Ascending aorta (tissue), 2 donors: ENCODE results near the gene CDC37L1. TPM values are rescaled to one million over a fixed set of nuclear protein-coding genes. Genes with fewer than 3 reads are reported as not detected.
"Not testable (repeated sequence)": the region's sequence is repeated elsewhere in the genome, so short reads cannot be mapped to it uniquely, and the experiment has no call there.

Source experiments
- DNase-seq, 2 donors: peaks; one replicate each; pipeline ENCODE4 v3.0.0-alpha.2; 2019; ENCODE audit warnings: low spot score in 2 of 2
- H3K27ac ChIP-seq, 2 donors: fragments of 200-600 bp; sonication (generic); one replicate each; pipeline ENCODE4 v1.5.1; 2016 to 2017; ENCODE audit warnings: mild to moderate bottlenecking in 1 of 2
- H3K27me3 ChIP-seq: fragments of 200-600 bp; sonication (generic); one replicate; pipeline ENCODE4 v1.5.1; 2017
- H3K36me3 ChIP-seq, 2 donors: fragments of 200-600 bp; sonication (generic); one replicate each; pipeline ENCODE4 v1.5.1; 2016
- H3K4me1 ChIP-seq, 2 donors: fragments of 200-600 bp; sonication (generic); one replicate each; pipeline ENCODE4 v1.5.1; 2016 to 2017; ENCODE audit warnings: mild to moderate bottlenecking in 1 of 2
- H3K4me3 ChIP-seq, 2 donors: fragments of 200-600 bp; sonication (generic); one replicate each; pipeline ENCODE4 v1.5.1; 2016 to 2017; ENCODE audit warnings: mild to moderate bottlenecking in 1 of 2
- H3K9me3 ChIP-seq, 2 donors: fragments of 200-600 bp; sonication (generic); one replicate each; pipeline ENCODE4 v1.5.1; 2016
- CTCF ChIP-seq, 3 experiments: fragments of 200-600 bp in 2 of 3; fragments of 450-650 bp in 1 of 3; sonication (generic) in 2 of 3; IDR thresholded peaks; one replicate each; pipeline ENCODE4 v1.5.1; 2016 to 2019; ENCODE audit warnings: antibody characterized with exemption in 3 of 3, mild to moderate bottlenecking in 1 of 3, moderate library complexity in 1 of 3
- intact Hi-C: fragments of 100-400 bp; cut with DNase I; formaldehyde crosslinking; loops from one replicate; pipeline ENCODE4 v1.15.1; 2023
- total RNA-seq: library from RNA; depleted of rRNA; stranded (reverse); fragments of >200 nt; gene quantifications from one replicate; pipeline ENCODE4 v1.1.0, GENCODE V29; 2016

Gene CDC37L1
- total RNA-seq, 1 donor from 2014 or later: 17.2 TPM

DNA sequence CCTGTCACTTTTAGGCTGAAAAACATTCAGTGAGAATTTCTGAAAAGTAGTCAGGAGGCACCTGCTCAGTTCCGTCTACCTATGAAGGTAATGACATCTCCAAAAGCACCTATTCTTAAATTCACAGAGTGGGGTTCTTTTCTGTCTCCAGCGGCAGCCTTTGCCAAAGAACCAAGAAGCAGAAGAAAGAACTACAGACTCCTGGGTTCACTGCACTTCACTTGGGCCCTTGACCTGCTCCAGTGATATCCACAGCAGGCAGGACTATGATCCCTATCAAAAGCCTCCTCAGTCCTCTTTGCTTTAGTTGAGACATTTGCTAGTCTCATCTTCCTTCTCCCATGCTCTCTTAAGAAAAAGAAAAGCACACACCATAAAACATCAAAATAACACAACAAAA, 37.0 kb upstream of the CDC37L1 start:
- H3K27ac ChIP-seq: no peak overlapping the region
- no peaks in the 10 kb centered on the region for H3K36me3 ChIP-seq
- intact Hi-C loops: no loop called here
- DNase-seq: no peak
- H3K4me1 ChIP-seq: no peaks in the 10 kb centered on the region
- H3K9me3 ChIP-seq: no peaks in the 10 kb centered on the region
- H3K4me3 ChIP-seq: no peak overlapping the region
- TF ChIP-seq CTCF (IDR thresholded peaks at IDR 0.05): no peak
- no peaks in the 10 kb centered on the region for H3K27me3 ChIP-seq

- TF ChIP-seq CTCF (IDR thresholded peaks at IDR 0.05): no peak
- H3K9me3 ChIP-seq: no peaks in the 10 kb centered on the region
- H3K4me3 ChIP-seq: no peak overlapping the region
- no peaks in the 10 kb centered on the region for H3K4me1 ChIP-seq
- H3K36me3 ChIP-seq: peaks cover 0 to 4% of the 10 kb centered on the region in 2 donors
- no peak overlapping the region for H3K27ac ChIP-seq
- intact Hi-C loops: no loop called here
- DNase-seq: no peak
- H3K27me3 ChIP-seq: no peaks in the 10 kb centered on the region
Observed at GRCh38 chr9:4654084-4654483, 25.3 kb upstream of the CDC37L1 start.

DNA sequence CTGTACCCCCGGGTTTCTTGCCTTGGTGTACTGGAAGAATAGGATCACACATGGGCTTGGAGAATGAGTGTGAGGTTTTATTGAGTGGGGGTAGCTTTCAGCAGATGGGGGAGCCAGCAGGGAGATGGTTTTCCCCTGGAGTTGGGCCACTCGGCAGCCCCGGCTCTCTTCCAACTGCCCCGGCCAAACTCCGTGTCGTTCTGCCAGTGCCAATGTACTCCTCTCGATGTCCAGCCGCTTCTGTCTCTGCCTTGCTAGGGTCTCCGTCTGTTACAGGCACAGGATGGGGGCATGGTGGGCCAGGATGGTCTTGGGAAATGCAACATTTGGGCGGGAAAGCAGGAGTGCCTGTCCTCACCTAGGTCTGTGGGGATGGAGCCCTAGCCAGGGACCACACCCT, 24.8 kb upstream of the CDC37L1 start:
- no peak overlapping the region for H3K4me3 ChIP-seq
- intact Hi-C loops: no loop called here
- no peak overlapping the region for H3K27ac ChIP-seq
- H3K9me3 ChIP-seq: no peaks in the 10 kb centered on the region
- DNase-seq: no peak
- no peaks in the 10 kb centered on the region for H3K27me3 ChIP-seq
- TF ChIP-seq CTCF (IDR thresholded peaks at IDR 0.05): no peak
- peaks cover 0 to 4% of the 10 kb centered on the region in 2 donors for H3K36me3 ChIP-seq
- H3K4me1 ChIP-seq: no peaks in the 10 kb centered on the region

- H3K27ac ChIP-seq, H3K4me3 ChIP-seq, H3K9me3 ChIP-seq, DNase-seq, intact Hi-C loops, H3K27me3 ChIP-seq, H3K4me1 ChIP-seq, H3K36me3 ChIP-seq: not testable (repeated sequence)
Observed at GRCh38 chr9:4656196-4656595, 23.2 kb upstream of the CDC37L1 start.

DNA sequence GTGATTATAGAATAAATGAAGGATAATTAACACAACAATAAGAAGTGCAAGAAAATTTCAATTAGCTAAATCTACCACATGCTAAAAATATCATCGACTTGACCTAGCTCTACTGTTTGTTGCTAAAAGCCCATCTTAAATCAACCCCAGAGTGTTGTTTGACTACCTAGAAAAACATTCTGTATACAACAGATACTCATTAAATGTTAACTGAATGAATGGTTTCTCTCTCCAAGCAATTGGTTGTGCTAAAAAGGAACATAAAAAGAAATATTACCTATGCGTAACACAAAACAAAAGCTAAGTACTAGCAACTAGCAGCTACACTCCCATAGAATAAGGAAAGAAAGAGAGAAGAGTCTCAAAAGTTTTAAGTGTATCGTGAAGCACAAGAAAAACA, 22.7 kb upstream of the CDC37L1 start:
- Histone ChIP-seq H3K27me3 (no peaks in the 10 kb centered on the region), H3K9me3 (no peaks in the 10 kb centered on the region), H3K36me3 (peaks cover 0 to 4% of the 10 kb centered on the region in 2 donors), H3K4me1 (peaks cover 0 to 1% of the 10 kb centered on the region in 2 donors), H3K4me3 (no peak overlapping the region), H3K27ac (no peak overlapping the region)
- TF ChIP-seq CTCF (IDR thresholded peaks at IDR 0.05): no peak
- intact Hi-C loops: no loop called here
- DNase-seq: no peak

DNA sequence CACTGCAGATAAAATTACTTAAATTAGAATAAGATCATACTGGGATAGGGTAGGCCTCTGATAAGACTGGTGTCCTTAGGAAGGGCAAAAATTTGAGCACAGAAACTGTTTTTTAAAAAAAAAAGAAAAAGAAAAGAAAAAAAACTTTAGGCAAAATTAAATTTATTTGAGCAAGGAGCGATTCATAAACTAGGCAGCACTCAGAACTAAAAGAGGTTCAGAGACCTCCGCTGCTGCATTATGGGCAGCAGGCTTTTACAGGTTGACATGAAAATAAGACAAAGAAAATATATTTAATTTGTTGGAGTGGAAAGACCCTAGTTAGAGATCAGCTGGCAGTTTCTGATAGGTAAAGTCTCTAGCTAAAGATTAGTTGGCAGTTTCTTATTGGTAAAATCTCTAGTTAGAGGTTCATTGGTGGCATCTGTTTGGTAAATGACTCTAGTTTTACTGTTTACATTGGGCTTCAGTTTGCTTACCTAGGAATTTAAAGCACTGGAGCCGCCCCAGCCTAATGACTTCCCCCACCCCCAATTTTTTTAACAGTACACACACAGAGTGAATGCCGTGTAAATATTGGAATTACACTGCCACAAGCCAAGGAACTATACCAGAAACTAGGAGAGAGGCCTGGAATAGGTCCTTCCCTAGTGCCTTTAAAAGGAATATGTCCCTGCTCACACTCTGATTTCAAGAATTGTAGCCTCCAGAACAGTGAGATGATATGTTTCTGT, 21.8 kb upstream of the CDC37L1 start:
- Histone ChIP-seq H3K9me3 (no peaks in the 10 kb centered on the region), H3K4me1 (peaks cover 0 to 3% of the 10 kb centered on the region in 2 donors), H3K4me3 (no peak overlapping the region), H3K27me3 (no peaks in the 10 kb centered on the region), H3K27ac (no peak overlapping the region), H3K36me3 (peaks cover 0 to 4% of the 10 kb centered on the region in 2 donors)
- intact Hi-C loops: no loop called here
- no peak for TF ChIP-seq CTCF (IDR thresholded peaks at IDR 0.05)
- no peak for DNase-seq

- not testable (repeated sequence) for H3K27ac ChIP-seq, H3K27me3 ChIP-seq, H3K4me3 ChIP-seq, DNase-seq, H3K36me3 ChIP-seq, H3K9me3 ChIP-seq
- intact Hi-C loops: loop anchor here (5.0 to 10.0 kb wide), 4 partner anchors 327 to 1354 kb away; partner anchors contain the start of genes GLIS3, JAK2, PLGRKT and RANBP6
- H3K4me1 ChIP-seq: peaks cover 7 to 16% of the 10 kb centered on the region in 2 donors
Observed at GRCh38 chr9:4660665-4661064, 18.7 kb upstream of the CDC37L1 start.
